GM12874 (cell line): ENCODE data around the gene ZNF680.

ENCODE experiments used
- CTCF ChIP-seq: IDR thresholded peaks from 2 replicates; pipeline ENCODE4 v1.5.1; 2011; ENCODE audit warnings: low read depth, mild to moderate bottlenecking, control low read depth, low read length, moderate library complexity; ENCODE audit not compliant: insufficient read depth

Gene ZNF680

GRCh38 chr7:64602518-64602917, 39.6 kb upstream of the ZNF680 start:
- no peak for TF ChIP-seq CTCF

- no peak for TF ChIP-seq CTCF
Observed at GRCh38 chr7:64602086-64602485, 39.2 kb upstream of the ZNF680 start.

DNA sequence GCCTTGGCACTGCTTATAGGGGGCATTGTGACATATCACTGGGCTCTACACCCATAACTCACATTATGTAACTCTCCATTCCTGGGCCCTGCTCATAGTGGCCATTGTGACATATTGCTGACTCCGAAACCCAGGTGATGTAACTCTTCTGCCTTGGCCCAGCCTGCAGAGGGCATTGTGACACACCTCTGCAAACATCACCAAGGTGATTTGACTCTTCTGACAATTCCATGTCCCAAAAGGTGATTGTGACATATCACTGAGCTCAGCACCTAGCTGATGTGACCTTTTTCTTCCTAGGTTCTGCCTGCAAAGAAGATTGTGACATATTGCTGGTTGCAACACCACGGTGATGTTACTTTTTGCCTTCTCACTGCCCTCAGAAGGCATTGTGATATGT, 36.5 kb upstream of the ZNF680 start:
- no peak for TF ChIP-seq CTCF

- TF ChIP-seq CTCF, result no peak
Observed at GRCh38 chr7:64590971-64591370, 28.1 kb upstream of the ZNF680 start.

DNA sequence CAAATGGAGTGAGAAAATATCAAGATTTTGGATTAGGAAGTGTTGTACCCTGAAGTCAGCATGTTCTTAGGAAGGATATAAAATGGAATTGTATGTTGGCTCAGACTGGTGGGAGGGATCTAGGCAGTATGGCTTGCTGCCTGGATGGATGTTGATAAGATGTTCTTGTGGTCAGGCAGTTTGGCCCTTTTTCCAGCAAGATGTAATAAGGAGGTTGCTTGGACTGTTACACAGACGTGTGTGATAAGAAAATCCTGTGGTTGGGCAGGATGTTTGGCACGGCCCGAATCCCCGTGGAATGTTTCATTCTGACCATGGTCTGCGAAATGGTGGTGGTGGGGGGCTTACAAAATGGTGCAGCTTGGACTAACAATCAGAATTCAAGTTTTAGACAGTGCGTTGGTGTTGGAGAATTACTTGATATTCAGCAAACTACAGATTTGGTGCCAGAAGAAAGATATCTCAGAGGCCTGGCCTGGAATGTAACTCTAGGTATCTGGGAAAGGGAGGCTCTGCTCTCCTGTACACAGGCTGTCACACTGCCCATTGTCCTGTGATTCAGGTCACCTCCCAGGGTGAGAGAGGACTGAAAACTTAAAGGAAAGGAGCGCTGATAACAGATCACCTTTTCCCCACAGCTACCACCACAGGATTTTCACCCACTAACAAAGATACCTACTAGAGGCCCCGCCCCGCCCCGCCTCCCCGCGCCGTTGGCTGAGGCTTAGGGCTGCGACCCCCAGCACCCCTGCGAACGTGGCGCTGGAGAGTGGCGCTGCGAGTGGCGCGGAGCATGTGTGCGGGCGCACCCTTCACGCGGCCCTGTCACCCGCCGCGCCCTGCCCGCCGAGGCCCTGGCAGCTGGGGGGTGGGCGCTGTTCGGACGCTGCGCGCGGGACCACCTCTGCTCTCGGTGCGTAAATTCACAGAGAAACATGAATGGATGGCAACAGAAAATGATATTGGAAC, 19.3 kb upstream of the ZNF680 start:
- no peak for TF ChIP-seq CTCF

DNA sequence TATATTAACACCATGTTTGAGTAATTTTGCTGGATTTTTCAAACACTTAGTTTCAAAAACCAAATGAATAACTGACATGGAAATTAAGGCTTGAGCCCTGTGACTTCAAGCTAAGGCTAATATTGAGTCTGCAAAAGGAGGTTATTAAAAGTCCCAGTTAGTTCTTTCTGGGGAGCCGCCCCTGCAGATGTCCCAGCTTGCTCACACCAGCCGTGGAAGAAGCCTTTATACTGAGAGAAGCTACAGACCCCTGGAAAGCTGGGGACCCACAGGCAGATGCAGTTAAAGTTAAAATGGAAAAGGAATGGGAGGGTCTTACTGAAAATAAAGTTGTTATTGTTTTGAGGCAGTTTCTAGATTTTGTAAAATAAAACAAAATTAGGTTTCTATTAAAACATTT, 18.5 kb upstream of the ZNF680 start:
- no peak for TF ChIP-seq CTCF

DNA sequence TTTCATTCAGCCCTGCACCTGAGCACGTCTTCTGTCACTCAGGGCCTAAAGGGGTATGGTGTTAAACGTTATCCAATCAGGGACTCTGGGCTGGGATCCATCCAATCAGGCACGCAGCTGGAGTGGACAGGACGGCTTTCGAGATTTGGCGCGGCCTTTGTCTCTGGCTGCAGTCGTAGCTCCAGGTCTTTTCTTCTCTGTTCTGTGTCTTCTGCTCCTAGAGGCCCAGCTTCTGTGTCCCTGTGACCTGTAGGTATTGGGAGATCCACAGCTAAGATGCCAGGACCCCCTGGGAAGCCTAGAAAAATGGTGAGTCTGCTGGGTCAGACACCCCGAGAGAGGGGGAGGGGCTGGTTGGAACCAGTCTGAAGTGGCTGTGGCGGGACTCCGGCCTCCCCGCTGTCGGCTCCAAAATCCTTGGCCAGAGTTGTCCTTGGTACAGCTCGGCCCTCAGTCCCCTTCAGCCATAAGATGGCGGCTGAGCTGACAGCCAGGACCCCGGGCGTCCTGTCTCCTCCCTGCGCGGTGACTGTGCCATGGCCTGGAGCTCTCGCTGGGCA, 11.7 kb upstream of the ZNF680 start:
- TF ChIP-seq CTCF, result no peak
